ENCODE results near the gene OSBPL5.

The OSBPL5 gene

GRCh38 chr11:3148255-3148989, 16.7 kb downstream of the OSBPL5 start:
- DNase-seq = no peak

- no peak for DNase-seq
Observed at GRCh38 chr11:3147626-3148025, 17.5 kb downstream of the OSBPL5 start.

GRCh38 chr11:3147257-3147619, 17.9 kb downstream of the OSBPL5 start:
- DNase-seq = no peak

- DNase-seq = no peak
Observed at GRCh38 chr11:3146612-3147256, 18.4 kb downstream of the OSBPL5 start.

- no peak for DNase-seq
Observed at GRCh38 chr11:3145206-3145520, 19.9 kb downstream of the OSBPL5 start.

- no peak for DNase-seq
Observed at GRCh38 chr11:3144296-3145205, 20.6 kb downstream of the OSBPL5 start.

- no peak for DNase-seq
Observed at GRCh38 chr11:3143136-3143880, 21.8 kb downstream of the OSBPL5 start.

GRCh38 chr11:3140291-3140603, 24.9 kb downstream of the OSBPL5 start:
- no peak for DNase-seq

GRCh38 chr11:3139481-3140290, 25.4 kb downstream of the OSBPL5 start:
- DNase-seq = no peak

GRCh38 chr11:3139086-3139440, 26.0 kb downstream of the OSBPL5 start:
- peak; percentile 54 for DNase-seq

GRCh38 chr11:3138178-3139085, 26.7 kb downstream of the OSBPL5 start:
- DNase-seq = no peak

GRCh38 chr11:3137486-3138177, 27.5 kb downstream of the OSBPL5 start:
- DNase-seq = no peak

- DNase-seq = no peak
Observed at GRCh38 chr11:3136546-3137455, 28.3 kb downstream of the OSBPL5 start.

GRCh38 chr11:3135481-3136440, 29.3 kb downstream of the OSBPL5 start:
- DNase-seq = no peak

- no peak for DNase-seq
Observed at GRCh38 chr11:3134651-3135480, 30.2 kb downstream of the OSBPL5 start.

GRCh38 chr11:3134218-3134621, 30.9 kb downstream of the OSBPL5 start:
- DNase-seq = no peak

All from NCI-H446 treated with DMSO at 0.1 percent for 48 hours (cell line).